ENCODE results near the gene NEURL1B.
"Not testable (repeated sequence)": the region's sequence is repeated elsewhere in the genome, so short reads cannot be mapped to it uniquely, and the experiment has no call there.

Gene NEURL1B

DNA sequence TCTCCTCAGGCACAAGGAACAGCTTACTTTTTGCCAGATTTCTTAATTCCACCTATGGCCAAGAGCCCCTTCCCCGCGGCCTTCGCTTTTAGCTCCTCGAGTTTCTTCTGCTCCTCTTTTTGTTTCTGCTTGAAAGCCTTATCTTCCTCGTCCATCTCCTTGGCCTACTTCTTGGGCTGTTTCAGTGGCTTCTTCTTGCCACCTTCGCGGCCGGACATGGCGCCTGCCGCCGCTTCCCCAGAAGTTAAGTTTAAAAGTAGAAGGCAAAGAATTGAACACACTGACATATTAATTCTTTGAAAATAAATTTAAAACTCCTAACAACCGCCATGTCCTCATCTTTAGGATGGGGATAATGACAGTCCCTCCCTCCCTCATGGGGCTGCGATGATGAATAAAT, 15.4 kb downstream of the NEURL1B start:
- not testable (repeated sequence) for DNase-seq (ENCODE audit: low read depth in 3 of 3)

DNA sequence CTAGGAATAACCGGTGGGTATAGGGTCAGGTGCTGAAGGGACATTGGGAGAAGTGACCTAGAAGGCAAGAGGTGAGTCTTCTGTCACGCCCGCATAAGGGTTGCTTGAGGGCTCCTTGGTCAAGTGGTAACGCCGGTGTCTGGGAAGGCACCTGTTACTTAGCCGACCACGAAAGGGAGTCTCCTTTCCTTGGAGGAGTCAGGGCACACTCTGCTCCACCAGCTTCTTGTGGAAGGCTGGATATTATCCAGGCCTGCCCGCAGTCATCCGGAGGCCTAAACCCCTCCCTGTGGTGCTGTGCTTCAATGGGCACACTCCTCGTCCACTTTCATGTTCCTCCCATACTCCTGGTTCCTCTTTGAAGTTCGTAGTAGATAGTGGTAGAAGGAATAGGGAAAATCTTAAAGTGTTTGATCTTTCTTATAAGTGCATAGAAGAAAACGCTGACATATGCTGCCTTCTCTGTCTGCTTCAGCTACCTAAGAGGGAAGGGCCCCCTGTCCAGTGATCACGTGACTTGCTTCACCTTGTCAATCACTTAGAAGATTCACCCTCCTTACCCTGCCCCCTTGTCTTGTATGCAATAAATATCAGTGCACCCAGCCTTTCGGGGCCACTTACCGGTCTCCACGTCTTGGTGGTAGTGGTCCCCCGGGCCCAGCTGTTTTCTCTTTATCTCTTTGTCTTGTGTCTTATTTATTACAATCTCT, 16.6 kb downstream of the NEURL1B start:
- not testable (repeated sequence) for DNase-seq (ENCODE audit: low read depth in 3 of 3)

DNA sequence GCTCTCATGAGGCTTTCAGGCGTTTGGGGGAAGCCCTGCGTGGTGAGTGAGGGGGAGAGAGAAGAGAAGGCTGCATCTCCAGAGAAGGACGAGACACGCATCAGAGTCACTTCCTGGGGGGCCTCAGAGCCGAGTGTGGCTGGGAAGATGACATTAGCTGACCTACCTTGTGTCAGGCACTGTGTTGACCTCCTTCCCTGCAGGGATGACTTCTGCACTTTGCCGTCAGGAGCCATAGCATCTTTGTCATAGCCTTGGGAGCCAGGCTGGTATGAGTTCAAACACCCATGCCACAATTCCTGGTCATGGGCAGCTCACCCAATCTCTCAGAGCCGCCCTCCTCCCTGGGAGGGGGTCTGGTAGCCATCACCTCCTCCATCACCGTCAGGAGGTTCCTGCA, 17.3 kb downstream of the NEURL1B start:
- no peak for DNase-seq (ENCODE audit: low read depth in 3 of 3)

DNA sequence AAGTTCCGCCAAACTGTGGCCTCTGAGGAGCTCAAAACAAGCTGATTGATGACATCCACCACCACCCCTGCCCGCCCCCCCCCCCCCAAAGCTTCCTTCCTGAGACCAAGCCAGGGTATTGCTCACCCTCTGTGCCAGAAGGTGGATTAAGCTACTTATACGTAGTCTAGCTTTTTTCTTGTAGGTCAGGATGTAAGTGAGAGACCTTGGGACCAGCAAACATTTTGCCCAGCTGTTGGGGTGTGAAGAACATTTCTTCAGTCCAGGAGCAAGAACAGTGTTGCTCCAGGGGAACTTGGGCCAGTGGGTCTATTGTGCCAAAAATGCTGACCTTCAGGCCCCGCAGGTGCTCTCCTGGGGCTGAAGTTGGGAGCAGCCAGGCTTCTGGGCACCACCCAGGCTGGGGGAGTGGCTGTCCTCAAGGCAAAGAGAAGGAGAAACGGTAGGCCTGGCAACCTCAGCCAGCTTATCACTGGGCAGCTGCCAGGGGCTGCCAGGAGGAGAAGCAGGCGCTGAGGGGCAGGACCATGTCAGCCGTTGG, 18.0 kb downstream of the NEURL1B start:
- DNase-seq (ENCODE audit: low read depth in 3 of 3), result no peak

DNA sequence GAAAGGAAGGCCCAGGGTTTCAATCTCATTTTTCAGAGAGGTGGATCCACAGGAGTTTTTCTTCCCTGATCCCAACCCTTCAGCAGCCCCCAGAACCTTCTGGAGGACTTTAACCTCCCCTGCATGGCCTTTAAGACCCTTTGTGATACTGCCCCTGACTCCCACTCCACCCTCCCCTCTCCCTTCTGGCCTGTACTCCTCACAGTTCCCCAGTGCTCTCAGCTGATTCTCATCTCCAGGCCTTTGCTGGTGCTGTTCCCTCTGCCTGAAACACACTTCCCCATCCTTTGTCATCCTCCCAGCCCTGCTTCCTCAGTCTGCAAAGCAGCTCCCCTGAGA, 18.5 kb downstream of the NEURL1B start:
- DNase-seq (ENCODE audit: low read depth in 3 of 3), result no peak

DNA sequence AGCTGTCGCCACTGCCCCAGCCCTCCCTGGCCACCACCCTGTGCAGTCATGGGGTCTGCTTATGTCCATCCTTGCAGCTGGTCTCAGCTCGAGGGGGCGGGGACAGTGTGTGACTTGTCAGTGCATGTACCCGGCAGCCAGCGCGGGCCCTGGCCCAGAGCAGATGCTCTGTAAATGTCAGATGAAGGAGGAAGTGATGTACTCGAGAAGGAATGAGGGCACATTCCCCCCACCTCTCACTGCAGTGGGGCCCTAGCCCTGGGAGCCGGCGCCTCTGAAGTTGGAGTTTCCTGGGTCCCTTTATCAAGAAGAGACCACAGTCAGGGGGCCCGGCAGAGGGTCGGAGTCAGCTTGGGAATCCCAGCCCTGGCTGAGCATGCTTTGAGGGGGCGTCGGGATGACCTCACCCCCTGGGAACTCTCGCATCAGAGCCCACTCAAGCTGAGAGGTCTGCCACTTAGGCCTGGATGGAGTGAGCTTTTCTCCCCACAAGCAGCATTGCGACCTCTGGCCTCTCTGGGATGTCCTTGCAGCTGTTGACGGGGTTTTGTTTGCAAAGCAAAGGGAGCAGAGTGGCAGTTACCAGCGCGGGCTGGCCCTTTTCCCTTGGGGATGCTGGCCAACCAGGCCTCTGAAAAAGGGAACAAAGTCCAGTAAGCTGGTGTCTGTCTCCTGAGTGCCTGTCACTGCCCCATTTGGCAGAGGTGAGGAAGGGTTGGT, 19.0 kb downstream of the NEURL1B start:
- DNase-seq (ENCODE audit: low read depth in 3 of 3), result no peak

DNA sequence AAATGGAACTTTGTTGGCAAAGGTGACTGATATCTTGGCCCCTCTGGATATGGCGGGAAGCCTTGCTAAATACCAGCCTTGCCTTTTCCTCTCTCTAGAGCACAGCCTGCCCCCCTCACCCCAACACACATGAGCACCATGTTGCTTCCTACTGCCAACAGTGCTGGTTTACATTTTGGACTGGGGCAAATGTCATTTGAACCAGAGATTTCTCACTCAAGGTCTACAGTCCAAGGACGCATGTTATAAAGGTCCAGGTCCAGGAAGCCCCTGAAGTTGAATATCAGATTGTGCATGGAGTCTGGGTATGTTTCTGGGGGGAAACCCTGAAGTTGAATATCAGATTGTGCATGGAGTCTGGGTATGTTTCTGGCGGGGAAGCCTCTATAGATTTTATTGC, 19.9 kb downstream of the NEURL1B start:
- no peak for DNase-seq (ENCODE audit: low read depth in 3 of 3)

DNA sequence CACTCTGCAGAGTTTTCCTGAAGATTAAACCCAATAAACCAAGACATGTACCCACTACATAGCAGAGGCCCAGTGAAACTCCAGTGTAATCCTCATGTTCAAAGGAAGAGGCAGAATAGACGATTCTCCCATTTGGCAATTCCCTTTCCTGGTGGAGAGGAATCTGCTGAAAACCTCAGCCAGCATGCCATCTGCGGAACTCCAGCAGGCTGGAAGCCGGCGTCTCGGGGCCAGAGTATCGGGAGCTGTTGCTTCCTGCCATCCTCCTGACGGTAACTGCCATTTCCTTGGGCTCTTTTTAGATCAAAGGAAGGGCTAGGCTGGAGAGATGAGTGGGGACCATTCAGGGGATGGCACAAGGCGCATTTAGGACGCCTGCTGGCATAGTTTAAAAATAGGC, 20.5 kb downstream of the NEURL1B start:
- DNase-seq (ENCODE audit: low read depth in 3 of 3), result no peak

DNA sequence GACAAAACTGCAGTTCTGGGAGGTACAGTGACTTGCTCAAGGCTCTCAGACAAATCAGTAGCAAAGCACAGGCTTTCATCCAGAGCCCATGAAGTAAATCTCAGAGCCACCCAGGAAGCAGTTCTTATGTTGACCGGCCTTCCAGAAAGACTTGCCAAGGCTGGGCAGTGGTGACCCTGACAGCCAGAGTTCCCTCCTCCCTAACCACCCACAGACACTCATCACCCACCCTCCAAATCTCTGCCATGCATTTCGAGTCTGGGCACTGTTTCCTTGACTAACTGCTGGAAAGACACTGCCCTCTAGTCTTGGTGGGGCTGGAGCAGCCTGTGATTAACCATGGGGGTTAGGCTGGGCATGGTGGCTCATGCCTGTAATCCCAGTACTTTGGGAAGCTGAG, 21.5 kb downstream of the NEURL1B start:
- no peak for DNase-seq (ENCODE audit: low read depth in 3 of 3)

DNA sequence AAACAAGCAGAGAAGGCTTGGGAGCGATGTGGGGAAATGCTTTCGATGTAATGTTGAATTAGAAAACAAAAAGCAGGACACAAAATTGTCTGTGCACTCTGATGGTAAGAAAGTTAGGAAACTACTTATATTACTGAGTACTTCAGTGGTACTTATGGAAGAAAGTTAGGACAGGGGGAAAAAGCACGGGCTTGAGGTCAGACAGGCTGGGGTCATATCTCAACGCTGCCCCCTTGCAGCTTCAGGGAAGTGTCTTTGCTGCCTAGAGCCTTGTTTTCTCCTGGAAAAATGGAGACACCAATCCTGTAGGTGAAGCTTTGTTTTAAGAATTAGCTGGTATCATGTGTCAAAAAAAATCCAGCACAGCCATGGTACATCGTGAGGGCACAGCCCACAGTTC, 23.0 kb downstream of the NEURL1B start:
- DNase-seq (ENCODE audit: low read depth in 3 of 3), result no peak

DNA sequence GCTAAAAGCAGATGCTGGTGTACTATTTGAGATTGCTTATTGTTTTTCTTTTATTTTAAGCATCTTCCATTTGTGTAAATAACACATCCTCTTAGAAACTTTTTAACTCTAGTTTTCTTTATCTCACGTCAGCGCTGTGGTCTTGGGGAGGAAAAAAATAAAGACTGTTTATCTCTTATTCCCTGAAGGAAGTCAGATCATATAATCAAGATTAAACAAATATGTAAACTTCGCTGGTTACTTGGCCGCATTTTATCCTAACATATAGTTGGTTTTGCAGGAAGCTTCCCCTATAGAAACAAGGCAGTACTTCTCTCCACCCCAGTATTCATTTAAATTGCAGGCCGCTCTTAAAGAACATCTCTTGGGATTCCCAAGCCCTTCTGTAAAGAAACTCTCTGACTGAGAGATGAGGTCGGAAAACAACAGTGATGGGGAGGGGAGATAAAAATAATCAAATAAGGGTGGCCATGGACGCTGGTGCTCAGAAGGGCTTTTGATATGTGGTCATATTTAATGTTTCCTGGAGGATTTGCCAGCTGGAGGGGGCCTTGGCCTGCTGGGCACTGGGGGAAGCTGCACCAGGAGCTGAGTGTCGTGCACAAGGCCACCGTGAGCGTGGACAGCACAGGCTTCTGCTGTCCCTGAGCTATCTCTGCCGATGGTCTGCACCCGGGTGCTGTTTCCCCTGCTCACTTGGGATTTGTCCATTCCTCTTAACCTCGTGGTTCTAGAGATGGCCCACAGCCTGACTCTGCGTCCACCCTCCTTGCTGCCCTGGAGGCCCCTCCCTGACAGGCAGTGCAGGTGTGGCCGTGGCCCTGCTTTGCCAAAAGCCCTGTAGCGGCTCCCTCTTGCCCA, 23.8 kb downstream of the NEURL1B start:
- DNase-seq (ENCODE audit: low read depth in 3 of 3), result no peak

DNA sequence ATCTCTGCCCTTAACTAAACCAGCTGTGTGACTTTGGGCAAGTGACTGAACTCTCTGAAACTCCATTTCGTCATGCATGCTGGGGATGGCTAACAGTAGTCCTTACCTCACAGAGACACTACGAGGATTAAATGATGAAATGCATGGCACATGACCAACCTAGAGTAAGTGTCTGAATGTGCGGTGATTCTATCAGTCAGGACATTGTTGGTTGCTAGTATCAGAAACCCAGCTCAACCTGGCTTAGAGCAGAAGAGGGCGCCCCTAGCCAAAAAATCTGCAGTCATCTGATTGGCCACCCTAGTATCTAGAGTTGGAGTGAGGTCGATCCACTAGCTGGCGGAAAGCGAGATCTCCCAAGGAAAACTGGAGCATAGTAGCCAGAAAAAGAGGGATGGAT, 25.2 kb downstream of the NEURL1B start:
- no peak for DNase-seq (ENCODE audit: low read depth in 3 of 3)

DNA sequence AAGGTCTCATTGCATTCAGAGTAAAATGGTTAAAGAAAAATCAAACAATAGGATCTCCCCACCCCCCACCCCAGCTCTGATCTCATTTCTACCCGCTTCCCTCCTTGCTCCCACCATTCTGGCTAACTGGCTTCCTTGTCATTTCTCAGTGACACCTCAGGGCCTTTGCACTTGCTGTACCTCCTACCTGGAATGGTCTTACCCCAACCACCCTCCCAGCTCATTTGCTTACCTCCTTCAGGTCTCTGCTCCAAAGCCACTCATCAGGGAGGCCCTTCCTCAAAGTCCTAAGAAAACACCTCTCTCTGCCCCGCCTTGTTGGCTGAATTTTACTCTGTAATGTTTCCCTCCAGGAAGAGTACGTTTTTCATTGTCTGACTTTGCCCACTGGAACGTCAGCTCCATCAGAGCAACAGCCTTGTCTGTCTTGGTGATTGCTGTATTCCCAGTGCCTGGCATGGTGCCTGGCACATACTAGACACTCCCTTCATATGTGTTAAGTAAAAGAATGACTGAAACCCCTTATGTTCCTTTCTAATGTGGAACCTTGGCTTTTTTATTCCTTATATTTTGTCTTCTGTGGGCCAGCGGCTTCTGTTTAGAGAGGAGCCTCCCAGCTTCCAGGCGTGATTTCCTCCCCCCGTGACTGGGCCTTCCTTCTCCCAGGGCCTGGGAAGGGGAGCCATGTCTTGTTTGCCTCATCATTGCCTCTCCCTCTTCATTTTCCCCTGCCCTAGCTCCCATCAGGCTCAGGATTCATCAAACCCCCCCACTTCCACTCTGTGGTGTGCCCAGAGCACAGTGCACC, 26.9 kb downstream of the NEURL1B start:
- no peak for DNase-seq (ENCODE audit: low read depth in 3 of 3)

DNA sequence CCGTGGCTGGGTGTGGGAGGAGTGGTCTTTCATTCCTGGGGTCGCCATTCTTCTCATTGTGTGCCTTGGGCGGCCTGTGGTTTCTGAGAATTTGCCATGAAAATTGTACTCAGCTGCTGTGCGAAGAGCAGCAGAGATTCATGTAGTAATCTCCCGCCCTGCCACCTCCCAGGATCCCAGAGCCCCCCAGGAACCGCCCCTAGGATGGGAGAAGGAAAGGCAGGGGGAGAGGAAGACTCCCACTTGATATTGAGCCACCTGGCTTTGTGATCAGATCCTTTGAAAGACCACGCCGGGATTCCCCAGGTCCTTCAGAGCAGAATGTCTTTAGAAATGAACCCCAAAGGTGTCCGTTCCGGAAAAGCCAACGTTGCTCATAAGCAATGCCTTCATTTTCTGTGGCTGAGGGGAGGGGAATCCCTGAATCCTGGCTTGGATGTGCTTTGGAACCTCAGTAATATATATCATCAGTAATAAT, 27.6 kb downstream of the NEURL1B start:
- no peak for DNase-seq (ENCODE audit: low read depth in 3 of 3)

DNA sequence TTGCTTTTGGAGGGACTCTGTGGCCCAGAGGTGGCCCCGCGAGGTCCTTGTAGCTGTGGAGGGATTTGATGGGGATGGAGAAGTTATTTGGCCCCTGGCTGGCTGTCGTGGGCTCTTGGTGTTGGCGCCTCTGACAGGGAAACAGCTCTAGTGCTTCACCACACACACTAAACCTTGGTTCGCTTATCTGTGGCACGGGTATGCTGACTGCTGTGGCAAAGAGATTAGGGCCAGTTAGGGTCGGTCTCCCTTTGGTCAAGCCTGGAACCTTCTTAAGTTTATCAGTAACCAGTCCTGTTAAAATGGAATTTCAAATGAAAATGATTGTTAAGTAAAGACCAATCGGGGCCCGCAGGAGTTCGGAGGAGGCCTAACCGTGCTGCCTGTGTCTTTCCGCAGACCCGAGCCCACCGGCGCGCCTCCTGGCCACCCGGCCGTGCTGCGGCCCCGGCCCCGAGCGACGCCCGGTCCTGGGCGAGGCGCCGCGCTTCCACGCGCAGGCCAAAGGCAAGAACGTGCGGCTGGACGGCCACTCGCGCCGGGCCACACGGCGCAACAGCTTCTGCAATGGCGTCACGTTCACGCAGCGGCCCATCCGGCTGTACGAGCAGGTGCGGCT, 28.4 kb downstream of the NEURL1B start:
- no peak for DNase-seq (ENCODE audit: low read depth in 3 of 3)

DNA sequence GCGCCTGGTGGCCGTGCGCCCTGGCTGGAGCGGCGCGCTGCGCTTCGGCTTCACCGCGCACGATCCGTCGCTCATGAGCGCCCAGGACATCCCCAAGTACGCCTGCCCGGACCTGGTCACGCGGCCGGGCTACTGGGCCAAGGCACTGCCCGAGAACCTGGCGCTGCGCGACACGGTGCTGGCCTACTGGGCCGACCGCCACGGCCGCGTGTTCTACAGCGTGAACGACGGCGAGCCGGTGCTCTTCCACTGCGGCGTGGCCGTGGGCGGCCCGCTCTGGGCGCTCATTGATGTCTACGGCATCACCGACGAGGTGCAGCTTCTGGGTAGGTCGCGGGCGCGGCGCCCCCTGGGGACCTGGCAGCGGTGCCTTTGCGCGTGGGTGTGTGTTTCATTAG, 28.9 kb downstream of the NEURL1B start:
- no peak for DNase-seq (ENCODE audit: low read depth in 3 of 3)

DNA sequence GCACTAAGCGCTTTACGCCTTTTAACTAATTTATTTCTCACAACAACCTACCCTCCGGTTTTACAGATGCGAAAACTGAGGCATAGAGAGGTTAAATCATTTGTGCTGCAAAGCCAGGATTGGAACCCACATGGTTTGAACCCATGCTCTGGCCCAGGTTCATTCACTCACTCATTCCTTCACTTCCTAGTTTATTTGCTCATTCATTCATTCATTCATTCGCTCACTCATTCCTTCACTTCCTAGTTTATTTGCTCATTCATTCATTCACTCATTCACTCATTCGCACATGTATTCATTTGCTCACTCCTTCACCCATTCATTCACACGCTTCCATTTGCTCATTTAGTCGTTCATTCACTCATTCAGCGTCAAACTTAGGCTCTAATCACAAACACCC, 29.4 kb downstream of the NEURL1B start:
- DNase-seq (ENCODE audit: low read depth in 3 of 3), result no peak

DNA sequence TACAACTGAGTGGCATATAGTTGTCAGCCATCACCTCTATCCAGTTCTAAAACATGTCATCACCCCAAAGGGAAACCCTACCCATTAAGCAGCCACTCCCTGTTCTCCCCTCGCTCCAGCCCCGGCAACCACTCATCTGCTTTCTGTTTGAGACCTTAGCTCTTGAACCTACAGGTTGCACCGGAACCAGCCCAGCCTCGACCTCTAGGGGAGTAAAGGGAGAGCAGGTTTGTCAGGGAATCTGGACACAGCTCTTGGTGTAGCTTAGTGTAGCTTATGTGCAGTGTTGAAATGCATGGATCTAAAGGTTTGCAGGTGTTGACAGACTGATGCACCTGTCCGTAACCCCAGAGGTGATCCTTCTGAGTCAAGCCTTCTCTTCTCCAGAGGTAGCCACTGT, 30.0 kb downstream of the NEURL1B start:
- DNase-seq (ENCODE audit: low read depth in 3 of 3), result no peak

DNA sequence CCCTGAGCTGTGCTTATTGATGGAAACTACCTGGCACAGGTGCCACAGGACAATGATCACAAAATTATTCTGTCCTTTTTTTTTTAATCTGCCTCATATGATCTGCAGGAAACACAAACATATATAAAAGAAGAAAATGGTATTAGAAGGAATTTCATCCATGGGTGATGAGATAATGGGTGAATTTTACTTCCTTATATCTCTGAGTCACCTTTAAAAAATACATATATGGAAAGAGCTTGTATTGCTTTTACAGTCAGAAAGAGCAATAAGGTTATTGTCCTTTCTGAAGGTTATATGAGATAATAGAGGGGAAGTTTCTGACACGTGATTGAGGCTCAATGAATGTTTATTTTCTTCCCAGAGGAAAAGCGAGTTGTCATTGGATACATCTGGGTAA, 31.6 kb downstream of the NEURL1B start:
- DNase-seq (ENCODE audit: low read depth in 3 of 3), result no peak

DNA sequence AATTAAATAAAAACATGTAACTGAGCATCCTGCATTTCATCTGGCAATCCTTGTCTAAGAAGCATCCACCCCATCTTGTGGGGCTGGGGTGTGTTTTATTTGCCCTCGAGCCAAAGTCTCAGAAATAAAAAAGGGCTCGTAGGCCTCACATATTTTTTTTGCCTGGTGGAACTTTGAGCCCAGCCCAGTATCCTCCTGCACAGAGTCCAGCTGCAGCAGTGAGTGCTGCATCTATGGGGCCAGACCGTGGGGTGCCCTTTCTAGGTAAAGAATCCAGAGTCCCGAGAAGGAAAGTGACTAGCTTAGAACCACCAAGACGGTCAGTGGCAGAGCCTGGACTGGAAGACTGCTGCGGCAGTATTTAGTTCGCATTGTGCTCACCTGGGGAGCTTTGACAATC, 33.1 kb downstream of the NEURL1B start:
- DNase-seq (ENCODE audit: low read depth in 3 of 3), result no peak

DNA sequence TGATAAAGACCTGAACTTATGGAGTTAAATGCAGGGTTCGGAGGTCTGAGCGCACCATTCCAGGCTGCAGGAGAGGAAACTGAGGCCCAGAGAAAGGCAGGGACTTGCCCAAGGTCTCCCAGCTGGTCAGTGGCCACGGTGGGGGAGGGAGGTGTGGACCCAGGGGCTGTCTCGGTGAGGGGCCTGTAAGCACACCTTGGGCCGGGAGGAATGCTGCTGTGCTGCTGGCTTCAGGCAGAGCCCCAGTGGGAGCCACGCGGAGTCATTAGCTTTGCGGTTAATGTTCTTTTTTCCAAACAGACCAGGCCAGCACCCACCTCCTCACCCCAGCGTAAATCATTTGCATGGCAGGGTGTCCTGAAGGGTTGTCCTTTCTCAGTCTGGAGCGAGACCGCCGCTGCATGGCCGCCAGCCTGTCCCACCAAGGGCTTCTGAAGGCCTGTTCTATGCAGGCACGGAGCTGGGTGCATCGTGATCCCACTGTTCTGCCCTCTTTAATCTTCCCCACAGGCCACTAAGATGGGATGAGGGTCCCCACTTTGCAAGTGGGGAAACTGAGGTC, 35.9 kb downstream of the NEURL1B start:
- DNase-seq (ENCODE audit: low read depth in 3 of 3), result no peak

Measured in stimulated activated CD4-positive, alpha-beta T cell treated with anti-CD3 and anti-CD28 coated beads, TNF-alpha, amount 100 ng/mL, for 4 hours (primary cell).